Endothelial cell of hepatic sinusoid (primary cell): ENCODE data around the gene POLR2A.

Experiments used
- in situ Hi-C: cut with HindIII; loops from 2 replicates; pipeline ENCODE4 v1.10.0; 2017; ENCODE audit warnings: low sequenced_read_pairs

The POLR2A gene

DNA sequence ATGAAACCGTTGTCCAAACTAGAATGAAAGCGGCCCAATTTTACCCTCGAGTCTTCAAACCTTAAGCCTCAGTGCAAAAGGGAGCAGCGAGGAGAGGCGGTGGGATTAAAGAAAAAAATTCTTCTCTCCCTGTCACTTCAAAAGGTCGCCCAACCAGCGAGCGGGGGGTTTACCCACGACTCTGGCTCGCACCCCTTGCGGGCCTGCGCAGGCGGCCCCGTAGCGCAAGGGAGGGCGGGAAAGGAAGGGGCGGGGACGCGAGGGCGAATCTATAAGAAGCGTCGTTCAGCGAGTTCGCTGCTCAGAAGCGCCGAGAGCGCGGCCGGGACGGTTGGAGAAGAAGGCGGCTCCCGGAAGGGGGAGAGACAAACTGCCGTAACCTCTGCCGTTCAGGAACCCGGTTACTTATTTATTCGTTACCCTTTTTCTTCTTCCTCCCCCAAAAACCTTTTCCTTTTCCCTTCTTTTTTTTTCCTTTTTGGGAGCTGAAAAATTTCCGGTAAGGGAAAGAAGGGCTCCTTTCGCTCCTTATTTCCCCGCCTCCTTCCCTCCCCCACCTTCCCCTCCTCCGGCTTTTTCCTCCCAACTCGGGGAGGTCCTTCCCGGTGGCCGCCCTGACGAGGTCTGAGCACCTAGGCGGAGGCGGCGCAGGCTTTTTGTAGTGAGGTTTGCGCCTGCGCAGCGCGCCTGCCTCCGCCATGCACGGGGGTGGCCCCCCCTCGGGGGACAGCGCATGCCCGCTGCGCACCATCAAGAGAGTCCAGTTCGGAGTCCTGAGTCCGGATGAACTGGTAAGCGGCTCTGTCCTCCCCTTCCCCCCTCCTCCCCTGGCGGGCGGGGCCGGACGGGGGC, at the start of gene POLR2A:
POLR2A (plus strand) TSS at position 300 of the 852 bp plus-strand sequence.
- in situ Hi-C loops, result no loop called here

GRCh38 chr17:7435676-7436555, 48.2 kb upstream of the POLR2A start:
- in situ Hi-C loops, result no loop called here

GRCh38 chr17:7436556-7437368, 47.4 kb upstream of the POLR2A start:
- in situ Hi-C loops, result no loop called here

GRCh38 chr17:7437369-7437863, 46.8 kb upstream of the POLR2A start:
- in situ Hi-C loops, result no loop called here

DNA sequence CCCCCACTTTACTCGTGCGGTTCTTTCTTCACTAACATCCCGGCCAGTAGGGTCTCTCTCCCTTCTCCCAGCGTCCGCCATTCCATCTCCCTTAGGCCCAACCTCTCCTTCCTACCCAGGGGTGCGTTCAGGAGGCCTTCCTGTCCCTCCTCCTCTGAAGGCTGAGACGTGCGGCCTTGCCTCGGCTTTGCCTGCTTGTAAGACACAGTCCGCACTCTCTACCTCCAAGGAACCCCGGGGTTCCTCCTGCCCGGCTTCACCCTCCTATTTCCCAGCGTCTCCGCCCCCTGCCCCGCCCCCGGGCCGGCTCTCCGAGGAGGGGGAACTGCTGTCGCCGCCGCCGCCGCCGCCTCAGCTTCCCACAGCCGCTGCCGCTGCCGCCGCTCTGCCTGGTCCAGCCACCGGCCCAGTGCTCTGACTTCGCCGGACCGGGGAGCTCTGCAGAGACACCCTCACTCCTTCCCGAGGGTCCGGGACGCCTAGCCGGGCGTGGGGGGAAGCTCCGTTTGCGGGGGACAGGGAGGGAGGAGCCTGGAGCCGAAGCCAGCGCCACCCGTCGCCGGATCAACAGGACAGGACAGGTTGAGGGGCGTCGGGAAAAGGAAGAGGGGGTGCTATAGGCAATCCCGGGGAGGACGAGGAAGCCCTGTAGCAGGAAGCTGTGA, 46.1 kb upstream of the POLR2A start:
- in situ Hi-C loops, result no loop called here

DNA sequence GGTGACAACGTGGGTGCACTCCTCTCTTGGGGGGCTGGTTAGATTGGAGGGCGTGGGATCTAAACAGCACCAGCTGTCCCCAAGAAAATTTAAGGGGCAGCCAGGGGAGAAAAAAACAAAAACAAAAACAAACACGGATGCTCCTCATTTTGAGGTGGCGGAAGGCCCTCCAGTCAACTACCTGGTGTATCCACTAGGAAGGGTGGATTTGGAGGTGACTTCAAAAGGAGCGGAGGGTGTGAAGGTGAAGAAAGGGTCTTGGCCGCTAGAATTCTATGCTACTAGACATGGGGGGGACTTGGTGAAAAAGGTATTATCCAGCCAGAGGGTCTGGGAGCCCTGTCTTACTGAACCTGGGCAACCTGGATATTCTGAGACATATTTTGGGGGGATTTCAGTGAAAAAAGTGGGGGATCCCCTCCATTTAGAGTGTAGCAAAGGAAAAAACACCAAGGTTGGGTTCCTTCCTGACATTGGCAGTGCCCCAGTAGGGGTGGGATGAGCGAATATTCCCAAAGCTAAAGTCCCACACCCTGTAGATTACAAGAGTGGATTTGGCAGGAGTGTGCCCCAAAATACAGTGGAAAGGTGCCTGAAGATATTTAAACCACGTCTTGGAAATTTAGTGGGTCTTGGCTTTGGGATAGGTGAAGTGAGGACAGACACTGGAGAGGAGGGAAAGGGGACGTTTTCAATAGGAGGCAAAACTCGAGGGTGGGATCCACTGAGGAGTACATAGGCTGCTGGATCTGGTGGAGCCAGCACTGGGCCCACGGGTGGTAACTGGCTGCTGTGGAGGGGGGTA, 45.3 kb upstream of the POLR2A start:
- in situ Hi-C loops, result no loop called here

GRCh38 chr17:7439462-7440112, 44.6 kb upstream of the POLR2A start, which contains the start of gene FGF11:
TSS of gene FGF11 (plus strand) at chr17:7439512. CDS start at chr17:7439621, 109 bp downstream.
- in situ Hi-C loops, result no loop called here

GRCh38 chr17:7440113-7440833, 43.9 kb upstream of the POLR2A start:
- in situ Hi-C loops, result no loop called here

- in situ Hi-C loops, result no loop called here
These were observed 43.4 kb upstream of the POLR2A start for GRCh38 chr17:7440834-7441195.

DNA sequence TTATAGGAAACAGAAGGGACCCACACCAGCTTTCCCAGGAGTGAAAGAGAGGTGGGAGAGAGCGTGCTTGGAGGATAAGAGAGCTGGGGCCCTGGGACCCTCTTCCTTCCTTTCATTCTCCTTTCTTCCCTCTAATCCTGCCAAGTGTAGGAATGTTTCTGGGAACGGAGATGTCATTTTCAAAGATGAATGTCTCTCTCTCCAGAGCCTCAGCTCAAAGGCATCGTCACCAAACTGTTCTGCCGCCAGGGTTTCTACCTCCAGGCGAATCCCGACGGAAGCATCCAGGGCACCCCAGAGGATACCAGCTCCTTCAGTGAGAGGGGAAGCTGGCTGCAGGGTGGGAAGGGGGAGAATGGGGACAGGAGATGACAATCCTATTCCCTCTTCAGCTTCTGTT, 42.9 kb upstream of the POLR2A start:
- in situ Hi-C loops, result no loop called here

GRCh38 chr17:7442142-7442541, 42.0 kb upstream of the POLR2A start:
- in situ Hi-C loops, result no loop called here

DNA sequence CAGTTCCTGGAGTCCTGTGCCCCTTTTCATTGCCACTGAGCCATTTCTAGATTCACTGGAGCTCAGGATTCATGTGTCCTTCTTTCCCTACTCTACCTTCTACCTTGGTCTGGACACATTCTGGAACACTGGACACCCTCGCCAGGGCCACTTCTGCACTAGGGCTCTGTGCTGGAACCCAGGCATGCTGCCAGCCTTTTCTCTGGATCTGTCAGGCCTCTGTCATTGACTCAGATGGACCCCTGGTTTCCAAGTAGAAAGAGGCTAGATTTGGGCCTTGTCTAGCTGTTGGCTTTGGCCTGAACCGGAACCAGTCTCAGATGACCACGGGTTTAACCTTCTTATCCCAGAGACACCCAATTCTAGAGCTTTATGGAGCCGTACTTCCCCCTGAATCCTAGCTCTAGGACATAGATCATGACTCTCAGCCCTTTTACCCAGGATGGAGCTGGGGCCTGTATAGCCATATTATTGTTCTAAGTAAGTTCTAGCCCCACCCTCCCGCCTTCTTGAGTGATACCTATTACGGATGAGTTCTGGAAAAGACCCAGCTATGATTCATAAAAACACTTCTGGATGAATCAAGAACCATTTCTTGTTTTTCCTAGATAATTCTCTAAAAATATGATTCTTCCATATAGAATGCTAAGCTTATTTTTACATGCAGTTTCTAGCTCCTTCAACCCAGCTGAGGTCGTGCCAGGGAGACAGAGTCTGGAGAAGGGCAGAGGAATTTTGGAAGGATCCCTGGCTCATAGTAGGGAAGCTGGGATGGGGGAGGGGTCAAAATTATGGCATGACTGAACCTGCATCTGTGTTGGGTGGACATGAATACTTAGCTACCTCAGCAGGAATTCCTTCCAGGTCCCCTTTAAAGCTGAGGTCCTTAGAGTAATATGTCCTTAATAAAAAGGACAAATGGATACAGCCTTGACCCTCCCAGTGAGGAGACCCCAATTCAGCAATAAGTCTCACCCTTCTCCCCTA, 40.4 kb upstream of the POLR2A start:
- in situ Hi-C loops, result no loop called here

- in situ Hi-C loops, result no loop called here
These were observed 39.2 kb upstream of the POLR2A start, which contains the start of gene CHRNB1 for GRCh38 chr17:7444682-7445618. TSS of gene CHRNB1 (plus strand) at chr17:7445061. CDS start at chr17:7445128, 67 bp downstream.

DNA sequence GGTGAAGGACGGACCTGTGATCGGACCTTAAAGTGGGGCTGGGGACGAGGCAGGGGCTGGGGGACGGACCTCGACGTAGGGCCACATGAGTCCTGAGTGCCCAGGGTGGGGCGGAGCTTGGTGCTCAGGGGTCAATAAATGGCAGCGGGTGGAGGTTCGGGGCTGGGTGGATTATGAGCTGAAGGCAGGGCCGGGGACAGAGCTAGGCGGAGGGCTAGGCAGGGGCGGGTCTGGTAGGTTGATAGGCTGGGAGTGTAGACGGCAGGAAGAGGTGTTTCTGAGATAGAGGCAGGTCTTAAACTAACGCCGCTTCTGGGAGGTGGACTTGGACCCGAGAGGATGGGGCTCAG, 38.6 kb upstream of the POLR2A start:
- in situ Hi-C loops, result no loop called here

DNA sequence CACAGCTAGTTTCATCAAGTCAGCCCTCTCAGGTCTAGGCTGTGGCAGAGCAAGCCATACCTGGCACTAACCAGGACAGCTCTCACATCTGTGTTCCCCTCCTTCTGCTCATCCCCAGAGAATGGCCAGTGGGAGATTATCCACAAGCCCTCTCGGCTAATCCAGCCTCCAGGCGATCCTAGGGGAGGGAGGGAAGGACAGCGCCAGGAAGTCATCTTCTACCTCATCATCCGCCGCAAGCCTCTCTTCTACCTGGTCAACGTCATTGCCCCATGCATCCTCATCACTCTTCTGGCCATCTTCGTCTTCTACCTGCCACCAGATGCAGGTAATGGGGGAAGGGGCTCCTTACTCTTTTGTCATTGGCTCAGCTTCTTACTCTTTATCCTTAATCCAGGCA, 35.7 kb upstream of the POLR2A start:
- in situ Hi-C loops, result no loop called here
